Left kidney (tissue), 2 donors: ENCODE results near the gene PHRF1. TPM values are rescaled to one million over a fixed set of nuclear protein-coding genes. Genes with fewer than 3 reads are reported as not detected.

Experiments
- DNase-seq: peaks from one replicate; pipeline ENCODE4 v3.0.0-alpha.2; 2013
- polyA plus RNA-seq: library from polyadenylated mRNA; unstranded; fragments of 120-200 nt; gene quantifications from one replicate; pipeline ENCODE4 v1.2.1, GENCODE V29; 2013; ENCODE audit not compliant: insufficient read length

Gene PHRF1
- polyA plus RNA-seq, 1 donor = 20.6 TPM

DNA sequence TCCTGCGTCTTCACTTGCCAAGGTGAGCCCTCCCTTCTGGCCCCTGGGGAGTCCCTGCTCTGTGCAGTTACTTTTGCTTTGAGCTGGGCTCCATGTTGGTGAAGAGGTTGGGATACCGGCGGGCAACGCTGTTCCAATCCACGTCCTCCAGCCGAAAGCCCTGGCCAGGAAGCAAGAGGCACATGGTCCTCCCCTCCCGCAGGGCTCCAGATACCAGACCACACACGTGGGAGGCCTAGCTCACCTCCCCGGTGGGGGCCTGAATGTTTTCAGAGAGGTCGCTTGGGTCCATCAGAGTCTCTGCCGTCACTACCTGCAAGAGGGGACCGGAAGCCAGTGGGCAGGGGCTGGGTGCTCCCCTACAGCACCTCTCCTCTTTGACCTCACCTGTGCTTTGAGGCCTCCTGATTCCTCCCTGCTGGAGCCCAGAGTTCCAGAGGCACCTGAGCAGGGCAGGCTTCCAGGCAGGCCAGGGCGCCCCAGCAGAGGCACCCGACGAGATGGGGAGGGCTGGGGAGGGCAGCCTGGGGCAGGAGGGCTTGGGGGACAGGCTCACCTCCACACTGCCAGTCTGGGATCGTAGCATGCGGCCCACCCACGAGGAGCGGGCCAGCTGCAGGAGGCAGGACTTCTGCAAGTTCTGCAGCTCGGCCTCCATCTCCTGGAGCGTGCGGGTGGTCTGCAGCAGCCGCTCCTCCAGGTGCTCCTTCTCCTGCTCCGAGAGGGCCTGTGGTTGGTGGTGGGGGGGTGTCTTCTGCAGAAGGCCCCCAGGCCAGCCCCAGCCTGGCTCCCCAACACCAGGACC lies 18.7 kb upstream of the PHRF1 start:
- no peak for DNase-seq

DNA sequence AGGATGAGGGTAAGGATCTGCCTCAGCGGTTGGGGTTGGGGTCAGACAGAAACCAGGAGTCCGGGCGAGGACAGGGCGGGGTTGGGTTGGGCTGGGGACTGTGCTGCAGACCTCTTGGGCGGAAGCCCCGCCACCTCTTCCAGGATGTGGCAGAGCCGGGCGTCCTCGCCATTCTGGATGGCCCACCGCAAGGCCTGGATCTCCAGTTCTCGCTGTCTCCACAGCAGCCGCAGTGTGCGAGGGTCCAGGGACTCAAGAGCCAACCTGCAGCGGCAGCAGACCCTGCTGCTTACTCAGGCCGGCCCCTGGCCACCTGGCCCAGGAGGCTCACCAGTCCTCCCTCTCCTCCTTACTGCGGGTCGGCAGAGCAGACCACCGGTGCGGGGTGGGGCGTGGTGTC lies 17.8 kb upstream of the PHRF1 start:
- DNase-seq = no peak

DNA sequence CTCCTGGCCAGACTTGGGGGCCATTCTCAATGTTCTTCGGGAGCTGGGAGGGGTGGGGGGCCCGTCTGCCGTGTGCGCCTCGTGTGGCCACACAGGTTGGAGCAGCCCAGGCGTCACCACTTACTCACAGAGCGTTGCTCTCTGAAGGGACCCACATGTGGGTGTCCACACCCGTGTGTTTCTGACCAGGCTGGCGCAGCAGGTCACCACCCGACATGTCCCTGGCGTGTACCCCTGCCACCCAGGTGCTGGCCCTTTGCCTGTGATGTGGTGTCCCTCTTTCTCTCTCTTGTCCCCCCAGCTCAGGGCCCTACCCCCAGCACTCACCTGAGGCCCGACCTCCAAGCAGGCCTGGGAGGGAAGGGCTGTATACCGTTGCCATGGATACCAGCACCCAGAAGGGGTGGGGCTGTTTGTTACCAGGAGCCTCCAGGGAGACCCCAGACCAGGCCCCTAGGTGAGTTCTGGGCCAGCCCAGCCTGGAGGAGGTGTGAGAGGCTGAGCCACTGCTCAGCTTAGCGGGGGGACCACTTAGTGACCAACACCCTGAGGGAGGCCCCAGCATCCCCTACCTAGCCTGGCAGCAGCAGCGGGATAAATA lies 17.1 kb upstream of the PHRF1 start:
- no peak for DNase-seq

DNA sequence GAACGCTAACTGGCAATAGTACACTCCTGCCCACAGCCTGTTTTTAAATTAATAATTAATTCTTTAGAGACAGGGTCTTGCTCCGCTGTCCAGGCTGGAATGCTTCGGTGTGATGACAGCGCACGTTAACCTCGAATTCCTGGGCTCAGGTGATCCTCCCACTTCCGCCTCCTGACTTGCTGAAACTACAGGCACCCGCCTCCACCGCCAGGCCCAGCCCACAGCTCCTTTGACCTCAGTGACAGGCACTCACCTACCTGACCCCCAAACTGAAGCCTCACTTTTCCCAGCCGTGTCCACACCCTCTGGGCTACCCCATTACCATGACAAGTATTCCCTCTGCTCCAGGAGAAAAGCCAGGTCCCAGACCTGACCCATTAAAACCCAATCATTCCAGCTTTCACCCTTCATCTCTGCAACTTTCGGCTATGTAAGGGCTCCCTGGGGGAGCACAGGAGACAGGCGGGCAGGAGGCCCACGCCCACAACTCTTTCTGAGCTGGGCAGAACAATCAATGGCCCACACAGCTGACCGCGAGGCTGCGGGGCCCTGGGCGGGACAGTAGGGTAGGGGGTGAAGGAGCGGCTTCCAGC lies 16.5 kb upstream of the PHRF1 start:
- DNase-seq = no peak

DNA sequence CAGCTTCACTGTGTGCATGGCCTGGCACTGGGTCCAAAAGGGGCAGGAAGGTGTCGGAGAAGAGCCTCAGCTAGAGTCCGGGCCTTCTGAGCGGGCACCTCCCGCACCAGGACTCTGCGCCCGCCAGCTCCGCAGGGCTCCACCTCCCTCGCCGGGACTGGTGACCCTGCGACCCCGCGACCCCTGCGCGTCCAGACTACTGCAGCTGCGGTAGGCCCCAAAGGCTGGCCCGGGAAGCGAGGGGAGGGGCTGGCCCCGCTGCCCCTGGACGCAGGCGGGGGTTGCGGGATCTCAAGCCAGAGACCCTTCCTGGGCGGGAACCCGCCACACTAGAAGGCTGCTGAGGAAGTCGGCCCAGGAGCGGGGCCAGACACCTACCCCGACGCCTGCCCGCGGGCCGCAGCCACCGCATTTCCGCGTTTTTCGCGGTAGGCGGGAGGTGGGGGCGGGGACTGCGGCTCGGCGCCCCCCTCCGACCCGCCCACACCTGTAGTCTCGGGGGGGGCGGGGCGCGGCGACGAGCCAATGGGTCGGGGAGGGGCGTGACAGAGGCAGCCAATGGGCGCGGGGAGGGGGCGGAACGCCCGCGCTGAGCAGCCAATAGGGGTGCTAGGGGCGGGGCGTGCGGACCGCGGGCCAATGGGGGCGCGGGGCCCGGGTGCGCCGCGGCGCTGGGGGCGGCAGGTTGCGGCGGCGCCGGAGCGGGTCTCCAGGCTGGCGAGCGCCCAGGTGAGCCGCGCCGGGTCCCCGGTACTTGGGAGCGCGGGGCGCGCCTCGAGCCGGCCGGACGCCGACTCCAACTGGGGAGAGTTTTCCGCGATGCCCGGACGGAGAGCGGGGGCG lies 15.7 kb upstream of the PHRF1 start, which contains the start of the genes LMNTD2 and RASSF7:
TSS of gene LMNTD2 (minus strand) at position 434 of the 843 bp plus-strand sequence. CDS start at position 412, 22 bp downstream.
TSS of gene RASSF7 (plus strand) at position 666 of the 843 bp plus-strand sequence. CDS start 799 bp downstream, outside the sequence.
- peak; percentile 86 for DNase-seq

DNA sequence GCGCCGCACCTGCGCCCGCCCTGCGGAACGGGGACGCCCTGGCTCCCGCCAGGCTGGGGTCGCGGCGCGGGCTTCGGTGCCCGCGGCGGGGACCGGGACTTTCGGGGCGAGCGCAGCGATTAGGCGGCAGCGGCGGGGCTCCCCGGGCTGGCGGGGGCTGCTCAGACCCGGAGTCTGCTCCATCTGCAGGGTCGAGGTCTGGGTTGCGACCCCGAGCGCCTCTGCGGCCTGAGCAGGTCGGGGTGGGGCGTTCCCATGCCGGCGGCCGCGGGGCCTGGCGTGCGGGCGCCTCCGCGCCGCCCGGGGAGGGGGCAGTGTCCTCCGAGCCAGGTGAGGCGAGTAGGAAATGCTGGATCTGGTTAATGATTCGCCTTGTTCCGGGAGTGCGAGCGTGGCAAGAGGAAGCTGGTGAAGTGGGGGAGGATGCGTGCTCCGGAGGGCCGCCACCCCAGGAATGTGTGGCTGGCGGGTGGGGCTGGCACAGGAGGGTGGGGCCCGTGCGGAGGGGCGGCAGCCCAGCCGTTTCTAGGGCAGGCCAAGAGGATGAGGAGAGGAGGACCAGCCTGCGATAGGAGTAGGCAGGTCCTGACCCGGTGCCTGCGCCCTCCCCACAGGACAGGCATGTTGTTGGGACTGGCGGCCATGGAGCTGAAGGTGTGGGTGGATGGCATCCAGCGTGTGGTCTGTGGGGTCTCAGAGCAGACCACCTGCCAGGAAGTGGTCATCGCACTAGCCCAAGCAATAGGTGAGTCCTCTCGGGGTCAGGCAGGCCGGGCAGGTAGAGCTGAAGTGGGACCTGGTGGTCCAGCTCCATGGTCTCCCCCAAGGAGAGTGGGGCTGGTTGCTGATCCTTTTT lies 14.9 kb upstream of the PHRF1 start:
- peak; percentile 78 for DNase-seq

DNA sequence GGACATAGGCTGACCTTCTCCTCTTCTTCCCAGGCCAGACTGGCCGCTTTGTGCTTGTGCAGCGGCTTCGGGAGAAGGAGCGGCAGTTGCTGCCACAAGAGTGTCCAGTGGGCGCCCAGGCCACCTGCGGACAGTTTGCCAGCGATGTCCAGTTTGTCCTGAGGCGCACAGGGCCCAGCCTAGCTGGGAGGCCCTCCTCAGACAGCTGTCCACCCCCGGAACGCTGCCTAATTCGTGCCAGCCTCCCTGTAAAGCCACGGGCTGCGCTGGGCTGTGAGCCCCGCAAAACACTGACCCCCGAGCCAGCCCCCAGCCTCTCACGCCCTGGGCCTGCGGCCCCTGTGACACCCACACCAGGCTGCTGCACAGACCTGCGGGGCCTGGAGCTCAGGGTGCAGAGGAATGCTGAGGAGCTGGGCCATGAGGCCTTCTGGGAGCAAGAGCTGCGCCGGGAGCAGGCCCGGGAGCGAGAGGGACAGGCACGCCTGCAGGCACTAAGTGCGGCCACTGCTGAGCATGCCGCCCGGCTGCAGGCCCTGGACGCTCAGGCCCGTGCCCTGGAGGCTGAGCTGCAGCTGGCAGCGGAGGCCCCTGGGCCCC lies 14.1 kb upstream of the PHRF1 start:
- no peak for DNase-seq

DNA sequence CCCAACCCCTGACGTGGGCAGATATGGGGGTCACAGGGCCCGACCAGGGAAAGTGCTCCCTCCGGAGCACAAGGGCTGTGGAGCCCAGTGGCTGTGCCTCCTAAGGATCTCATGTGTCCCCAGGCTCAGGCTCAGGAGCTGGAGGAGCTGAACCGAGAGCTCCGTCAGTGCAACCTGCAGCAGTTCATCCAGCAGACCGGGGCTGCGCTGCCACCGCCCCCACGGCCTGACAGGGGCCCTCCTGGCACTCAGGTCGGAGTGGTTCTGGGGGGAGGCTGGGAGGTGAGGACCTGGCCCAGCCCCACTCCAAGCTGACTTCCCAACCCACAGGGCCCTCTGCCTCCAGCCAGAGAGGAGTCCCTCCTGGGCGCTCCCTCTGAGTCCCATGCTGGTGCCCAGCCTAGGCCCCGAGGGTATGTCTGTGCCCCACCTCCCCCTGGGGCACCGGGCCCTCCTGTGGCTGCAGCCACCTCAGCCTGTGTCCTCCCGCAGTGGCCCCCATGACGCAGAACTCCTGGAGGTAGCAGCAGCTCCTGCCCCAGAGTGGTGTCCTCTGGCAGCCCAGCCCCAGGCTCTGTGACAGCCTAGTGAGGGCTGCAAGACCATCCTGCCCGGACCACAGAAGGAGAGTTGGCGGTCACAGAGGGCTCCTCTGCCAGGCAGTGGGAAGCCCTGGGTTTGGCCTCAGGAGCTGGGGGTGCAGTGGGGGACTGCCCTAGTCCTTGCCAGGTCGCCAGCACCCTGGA lies 13.0 kb upstream of the PHRF1 start:
- DNase-seq = no peak

DNA sequence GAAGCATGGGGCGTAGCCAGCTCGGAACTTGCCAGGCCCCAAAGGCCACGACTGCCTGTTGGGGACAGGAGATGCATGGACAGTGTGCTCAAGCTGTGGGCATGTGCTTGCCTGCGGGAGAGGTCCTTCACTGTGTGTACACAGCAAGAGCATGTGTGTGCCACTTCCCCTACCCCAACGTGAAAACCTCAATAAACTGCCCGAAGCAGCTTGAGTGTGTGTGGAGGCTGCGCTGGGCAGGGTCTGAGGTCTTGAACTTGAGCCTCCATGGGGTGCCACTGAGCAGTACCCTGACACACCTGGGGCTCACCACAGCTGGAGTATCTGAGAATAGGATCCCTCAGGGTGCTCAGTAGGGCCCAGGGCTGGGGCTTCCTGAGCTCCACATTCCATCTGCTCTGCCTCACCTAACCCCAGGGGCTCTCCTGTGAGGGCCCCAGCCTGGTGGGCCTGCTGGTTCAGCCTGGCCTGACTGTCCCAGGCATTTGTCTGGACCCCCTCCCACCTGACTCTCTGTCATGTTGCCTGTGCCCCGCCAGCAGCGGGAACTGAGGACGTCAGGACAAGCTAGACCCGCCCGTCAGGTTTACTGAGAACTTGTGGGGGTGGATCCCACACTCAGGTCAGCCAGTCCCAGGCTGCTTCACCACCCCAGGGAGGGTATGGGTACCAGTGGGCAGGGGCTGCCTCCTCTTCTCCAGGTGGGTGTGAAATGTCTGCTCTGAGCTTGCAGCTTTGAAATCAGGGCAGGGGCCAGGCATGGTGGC lies 12.3 kb upstream of the PHRF1 start:
- DNase-seq = no peak

DNA sequence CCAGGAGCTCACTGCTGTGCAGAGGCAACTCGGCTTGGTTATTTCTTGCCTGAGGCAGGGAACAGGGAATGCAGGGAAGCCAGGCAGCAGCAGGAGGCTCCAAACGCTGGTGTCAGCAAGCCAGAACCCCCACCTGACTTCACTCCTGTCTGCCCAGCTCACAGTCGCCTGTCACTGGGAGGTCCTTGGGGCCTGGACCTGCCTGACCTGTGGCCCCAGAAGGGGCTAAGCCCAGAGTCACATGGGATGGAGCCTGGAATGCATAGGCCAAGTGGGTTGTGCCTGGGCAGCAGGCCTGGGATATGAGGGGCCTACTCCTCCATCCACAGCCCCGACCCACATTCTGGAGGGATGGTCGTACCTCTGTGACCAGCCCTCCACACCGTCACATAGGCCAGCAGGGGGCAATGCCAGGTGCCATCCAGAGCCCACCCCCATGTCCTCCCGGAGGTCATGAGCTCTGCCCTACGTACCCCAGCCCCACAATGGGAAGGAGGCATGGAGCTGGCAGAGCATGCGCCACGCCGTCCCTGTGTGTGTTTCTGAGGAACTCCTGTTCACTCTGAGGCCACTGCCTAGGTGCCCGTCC lies 10.3 kb upstream of the PHRF1 start:
- no peak for DNase-seq

DNA sequence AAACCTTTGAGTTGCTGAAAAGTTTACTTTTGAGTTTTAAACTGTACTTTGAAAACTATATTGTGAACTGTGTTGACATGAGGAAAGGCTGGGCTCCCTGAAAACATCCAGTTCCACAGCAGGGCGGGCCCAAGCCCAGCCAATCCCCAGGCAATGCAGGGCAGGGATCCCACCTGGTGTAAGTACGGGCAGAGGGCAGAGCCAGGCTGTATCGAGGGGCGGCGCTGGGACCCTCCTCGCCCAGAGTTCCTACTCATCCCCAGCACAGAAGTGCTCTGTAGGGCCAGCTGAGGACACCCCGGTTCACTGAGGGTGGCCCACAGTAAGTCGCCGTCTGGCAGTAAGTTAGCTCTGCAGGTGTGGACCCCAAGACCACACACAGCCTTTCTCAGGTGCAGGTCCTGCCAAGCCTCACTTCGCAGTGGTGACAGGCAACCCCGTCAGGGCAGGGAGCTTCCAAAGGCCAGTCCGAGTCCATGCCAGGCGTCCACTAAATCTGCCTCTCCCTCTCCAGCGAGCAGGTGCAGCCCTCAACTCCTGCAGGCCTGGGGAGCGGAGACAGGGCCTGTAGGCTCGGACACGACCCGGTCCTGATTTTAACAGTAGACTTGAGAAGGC lies 9.2 kb upstream of the PHRF1 start:
- no peak for DNase-seq

DNA sequence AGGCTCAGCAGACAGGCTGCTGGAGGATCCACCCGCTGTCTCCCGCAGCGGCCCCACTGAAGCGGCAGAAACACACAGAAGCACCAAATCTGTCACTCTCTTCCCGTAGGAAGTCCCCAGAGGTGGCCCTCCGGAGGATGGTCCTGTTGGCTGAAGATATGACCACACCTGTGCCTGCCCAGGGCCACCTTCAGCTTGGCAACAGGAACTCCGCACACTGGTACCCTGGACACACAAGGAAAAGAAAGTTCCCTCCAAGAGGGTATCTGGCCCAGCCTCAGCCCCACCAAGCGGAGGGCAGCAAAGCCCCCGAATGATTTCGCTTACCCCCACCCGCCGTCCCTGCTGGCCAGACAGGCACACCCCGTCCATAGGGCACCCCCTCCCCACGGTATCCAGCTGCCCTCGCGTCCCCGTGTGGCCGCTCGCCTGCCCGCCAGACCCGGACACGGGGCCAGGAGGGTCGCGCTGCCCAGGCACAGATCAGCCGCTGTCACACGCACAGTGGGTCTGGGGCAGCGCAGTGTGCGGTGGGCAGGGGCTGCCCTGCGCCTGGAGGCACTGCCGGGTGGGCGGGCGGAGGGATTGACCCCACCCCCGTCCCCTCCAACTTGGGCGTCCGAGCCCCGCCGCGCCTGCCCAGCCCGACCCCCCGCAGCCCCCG lies 8.5 kb upstream of the PHRF1 start:
- no peak for DNase-seq

DNA sequence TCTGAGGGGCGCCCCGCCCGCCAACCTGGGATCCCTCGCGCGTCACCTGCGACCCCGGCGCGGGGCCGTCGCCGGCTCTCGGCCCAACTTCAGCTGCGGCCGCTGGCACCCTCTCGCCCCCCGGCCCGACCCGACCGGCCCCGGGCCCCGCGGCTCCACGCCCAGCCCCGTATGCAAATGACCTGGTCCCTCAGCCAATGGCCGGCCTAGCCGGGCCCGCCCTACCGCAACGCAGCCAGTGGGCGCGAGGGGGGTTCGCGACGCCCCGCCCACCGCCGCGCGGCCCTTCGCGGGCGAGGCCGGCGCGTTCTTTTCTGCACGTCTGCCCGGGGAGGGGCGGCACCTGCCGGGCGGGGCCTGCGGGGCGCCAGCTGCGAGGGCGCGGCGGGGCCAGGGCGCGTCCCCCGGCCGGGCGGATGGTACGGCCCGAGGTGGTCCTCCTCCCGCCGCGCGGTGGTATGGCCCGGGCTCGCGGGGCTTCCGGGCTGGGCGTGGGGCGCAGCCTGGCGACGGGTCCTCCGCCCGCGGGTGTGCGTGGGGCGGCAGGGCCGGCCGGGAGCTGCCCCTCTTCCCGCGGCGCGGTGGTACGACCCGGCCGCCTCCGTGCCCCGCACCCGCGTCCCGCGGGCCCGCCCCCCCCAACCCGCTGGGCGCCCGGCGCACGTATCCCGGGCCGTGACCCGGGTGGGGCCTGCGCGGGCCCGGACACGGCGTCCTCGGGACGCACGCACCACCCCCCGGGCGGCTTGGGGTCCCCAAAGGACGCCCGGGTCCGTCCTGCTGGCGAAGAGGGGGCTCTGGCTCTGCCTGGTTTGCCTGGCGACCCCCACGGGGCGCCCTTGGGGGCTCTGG lies 7.7 kb upstream of the PHRF1 start:
- peak; percentile 91 for DNase-seq

DNA sequence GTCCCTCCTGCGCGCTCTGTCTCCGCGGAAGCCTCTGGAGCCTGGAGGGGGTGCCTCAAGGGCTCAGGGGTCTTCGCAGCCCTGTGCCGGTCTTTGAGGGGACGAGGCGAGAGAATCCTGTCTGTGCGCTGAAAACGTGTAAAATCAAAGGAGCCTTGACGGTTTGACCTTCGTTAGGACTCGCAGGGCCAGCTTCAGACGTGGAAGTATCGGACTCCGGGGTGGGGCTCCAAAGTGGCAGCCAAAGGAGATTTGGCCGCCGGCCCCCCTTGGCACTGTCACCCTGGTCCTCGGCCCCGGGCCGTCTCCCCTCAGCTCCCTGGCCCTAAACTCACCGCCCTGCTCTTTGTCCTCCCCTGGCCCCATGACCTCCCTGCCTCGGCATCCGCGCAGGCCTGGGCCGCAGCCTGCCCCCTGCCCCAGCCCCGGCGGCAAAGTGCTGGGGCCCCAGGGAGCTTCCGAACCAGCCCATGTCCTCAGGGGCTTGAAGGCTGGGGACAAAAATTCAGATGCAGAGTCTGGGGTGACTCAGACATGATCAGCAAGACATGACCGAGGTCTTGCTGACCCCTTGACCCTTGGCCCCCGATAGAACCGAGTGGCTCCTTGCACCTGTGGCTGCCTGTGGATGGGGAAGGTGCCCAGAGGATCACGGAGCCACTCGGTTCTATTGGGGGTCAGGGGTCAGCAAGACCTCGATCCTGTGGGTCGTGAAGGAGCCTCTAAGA lies 6.9 kb upstream of the PHRF1 start:
- DNase-seq = no peak

DNA sequence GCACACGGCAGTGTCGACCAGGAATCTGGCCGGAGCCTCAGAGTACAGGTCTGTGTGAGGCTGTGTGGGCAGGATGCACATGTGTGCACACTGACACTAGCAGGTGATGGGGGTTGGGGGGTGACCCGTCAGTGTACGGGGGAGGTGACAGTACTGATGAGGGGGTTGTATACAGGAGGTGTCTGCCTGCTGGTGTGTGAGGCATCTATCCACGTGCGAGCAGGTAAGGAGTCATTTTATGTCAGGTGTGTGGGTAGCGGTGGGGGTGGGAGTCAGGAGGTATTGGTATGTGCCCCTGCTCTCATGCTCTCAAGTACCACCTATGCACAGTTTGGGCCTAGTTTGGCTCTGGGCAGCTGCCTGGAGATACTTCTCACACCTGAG lies 4.5 kb upstream of the PHRF1 start:
- DNase-seq = no peak

DNA sequence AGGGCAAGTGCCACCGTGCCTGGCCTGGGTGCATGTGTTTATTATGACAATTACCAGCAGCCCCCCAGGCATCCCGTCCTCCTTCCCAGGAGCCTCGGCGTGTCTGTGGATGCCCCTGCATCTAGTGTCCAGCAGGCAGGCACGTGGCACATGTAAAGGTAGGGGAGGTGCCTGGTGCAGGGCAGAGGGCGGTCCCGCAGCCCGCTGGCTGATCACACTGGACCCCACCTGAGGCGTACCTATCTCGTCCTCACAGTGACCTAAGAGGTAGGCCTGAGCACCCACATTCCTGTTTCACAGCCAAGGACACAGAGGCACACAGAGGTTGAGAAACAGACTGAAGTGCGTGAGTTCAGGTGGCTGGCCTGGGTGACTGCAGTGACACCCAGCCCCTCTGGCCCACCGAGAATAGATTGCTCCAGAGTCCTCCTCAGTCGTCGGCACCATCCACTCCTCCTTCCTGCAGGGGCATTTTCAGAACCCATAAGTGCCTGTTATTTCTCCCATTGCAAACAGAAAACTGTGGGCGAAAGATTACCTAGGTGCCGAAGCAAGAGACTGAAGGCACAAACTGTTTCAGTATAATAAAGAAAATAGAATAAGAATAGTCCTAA lies 3.0 kb upstream of the PHRF1 start:
- no peak for DNase-seq
